HepG2 (cell line): ENCODE measurements around the gene DLX1. TPM values are rescaled to one million over a fixed set of nuclear protein-coding genes. Genes with fewer than 3 reads are reported as not detected.

Source experiments
- EEA1 ChIP-seq: sonication (generic); formaldehyde crosslinking; IDR thresholded peaks from 2 replicates; pipeline ENCODE4 v1.5.1; 2020; ENCODE audit warnings: mild to moderate bottlenecking, missing genetic modification reagents, borderline replicate concordance
- FOXJ3 ChIP-seq: sonication (generic); formaldehyde crosslinking; IDR thresholded peaks from 2 replicates; pipeline ENCODE4 v1.4.0; 2020; ENCODE audit warnings: missing genetic modification reagents, mild to moderate bottlenecking, borderline replicate concordance
- FOXO4 ChIP-seq: sonication (generic); formaldehyde crosslinking; conservative IDR thresholded peaks from 2 replicates; pipeline ENCODE4 v1.8.1; 2023; ENCODE audit warnings: missing genetic modification reagents
- GLMP ChIP-seq: sonication (generic); formaldehyde crosslinking; IDR thresholded peaks from 2 replicates; pipeline ENCODE4 v1.9.0; 2021; ENCODE audit warnings: missing genetic modification reagents, mild to moderate bottlenecking, borderline replicate concordance
- ISX ChIP-seq: sonication (generic); formaldehyde crosslinking; conservative IDR thresholded peaks from 2 replicates; pipeline ENCODE4 v1.5.0; 2020; ENCODE audit warnings: missing genetic modification reagents
- KDM4B ChIP-seq: sonication (generic); formaldehyde crosslinking; IDR thresholded peaks from 2 replicates; pipeline ENCODE4 v1.4.0; 2020; ENCODE audit warnings: missing genetic modification reagents
- KDM6A ChIP-seq: IDR thresholded peaks from 2 replicates; pipeline ENCODE4 v1.6.1; 2016; ENCODE audit warnings: low read depth
- PRDM4 ChIP-seq: sonication (generic); formaldehyde crosslinking; IDR thresholded peaks from 2 replicates; pipeline ENCODE4 v1.9.0; 2021; ENCODE audit warnings: missing genetic modification reagents, borderline replicate concordance
- SNAPC4 ChIP-seq: sonication (generic); formaldehyde crosslinking; IDR thresholded peaks from 2 replicates; pipeline ENCODE4 v1.4.0; 2020; ENCODE audit warnings: mild to moderate bottlenecking, missing genetic modification reagents
- TBP ChIP-seq: sonication (generic); formaldehyde crosslinking; IDR thresholded peaks from 2 replicates; pipeline ENCODE4 v1.5.0; 2020; ENCODE audit warnings: missing genetic modification reagents
- ZBTB3 ChIP-seq: sonication (generic); formaldehyde crosslinking; IDR thresholded peaks from 2 replicates; pipeline ENCODE4 v1.4.0; 2020; ENCODE audit warnings: low read depth, mild to moderate bottlenecking, moderate library complexity, missing genetic modification reagents, borderline replicate concordance
- ZFP36L1 ChIP-seq: sonication (generic); formaldehyde crosslinking; IDR thresholded peaks from 2 replicates; pipeline ENCODE4 v1.8.0; 2022; ENCODE audit warnings: mild to moderate bottlenecking, missing genetic modification reagents, moderate library complexity
- ZNF317 ChIP-seq: sonication (generic); formaldehyde crosslinking; IDR thresholded peaks from 2 replicates; pipeline ENCODE4 v1.5.0; 2020; ENCODE audit warnings: mild to moderate bottlenecking, missing genetic modification reagents
- ZNF362 ChIP-seq: sonication (generic); formaldehyde crosslinking; IDR thresholded peaks from 2 replicates; pipeline ENCODE4 v1.4.0; 2020; ENCODE audit warnings: missing genetic modification reagents, mild to moderate bottlenecking, borderline replicate concordance
- ZNF580 ChIP-seq: IDR thresholded peaks from 2 replicates; pipeline ENCODE4 v1.6.1; 2016; ENCODE audit warnings: low read depth, borderline replicate concordance
- polyA plus RNA-seq, 8 experiments: library from polyadenylated mRNA; depleted of rRNA in 3 of 8; stranded (reverse) in 7 of 8; unstranded in 1 of 8; fragments of >200 nt; fragmentation: Illumina TruSeq in 4 of 8; extraction: Trizol in 4 of 8; gene quantifications; 2 replicates each; pipeline versions ENCODE4 v1.2.1 to v1.2.3, GENCODE V29; 2011 to 2016; ENCODE audit warnings: low read depth in 4 of 8, missing spikeins in 1 of 8, mixed read lengths in 1 of 8; ENCODE audit not compliant: insufficient read depth in 1 of 8
- total RNA-seq, 5 experiments: library from RNA; depleted of rRNA; stranded (reverse); fragments of >200 nt; fragmentation: Illumina TruSeq; extraction: Trizol; gene quantifications; 2 replicates each; pipeline ENCODE4 v1.2.3, GENCODE V29; 2016; ENCODE audit warnings: low read depth in 1 of 5

The DLX1 gene
- total and polyA plus RNA-seq, 2 of the 13 experiments (the other 11 are each of a cell fraction or from before 2014, with no cell fraction given): 0.18 to 0.86 TPM

- TF ChIP-seq SNAPC4 (CRISPR knock-in tag) (0 out of 2 replicates have a peak, but pooled peaks have one; percentile 22), KDM6A (CRISPR knock-in tag) (peak; percentile 88), ZBTB3 (CRISPR knock-in tag) (no peak), GLMP (CRISPR knock-in tag) (no peak), ZNF362 (CRISPR knock-in tag) (peak; percentile 32; the same call in 1 of the 2 replicates), EEA1 (CRISPR knock-in tag) (no peak), ZNF580 (peak; percentile 80; the same call in 1 of the 2 replicates), ZFP36L1 (CRISPR knock-in tag) (no peak), FOXO4 (no peak), TBP (no peak), ISX (no peak), ZNF317 (CRISPR knock-in tag) (0 out of 2 replicates have a peak, but pooled peaks have one; percentile 63), FOXJ3 (CRISPR knock-in tag) (peak; percentile 96), PRDM4 (CRISPR knock-in tag) (no peak), KDM4B (CRISPR knock-in tag) (peak; percentile 74; the same call in 1 of the 2 replicates)
Measured at GRCh38 chr2:172052000-172052983, 33.0 kb upstream of the DLX1 start (continued).
